Pancreas (tissue), 10 donors: Measurements from ENCODE around the gene CCND2. TPM values are rescaled to one million over a fixed set of nuclear protein-coding genes. Genes with fewer than 3 reads are reported as not detected.
"Not testable (repeated sequence)": the region's sequence is repeated elsewhere in the genome, so short reads cannot be mapped to it uniquely, and the experiment has no call there.

ENCODE experiments used
- ATAC-seq, 4 donors: fragments of 200-7000 bp; cut with Tn5 transposase; one replicate each; pipeline versions ENCODE4 v1.8.0 to v1.9.1; 2020; ENCODE audit warnings: mild to moderate bottlenecking in 4 of 4, moderate library complexity in 4 of 4
- DNase-seq, 6 donors: peaks; one replicate each; pipeline ENCODE4 v3.0.0-alpha.2; 2020
- FAIRE-seq: peaks from 2 replicates; lab custom pipeline; 2012; peaks lifted over from hg19 to GRCh38; lab: Jason Lieb, UNC
- H3K27ac ChIP-seq, 4 donors: fragments of 200-600 bp; sonication (generic); 1 replicate in 3 of 4; 2 replicates in 1 of 4; pipeline versions ENCODE4 v1.5.0 to v1.8.0; 2020
- H3K27me3 ChIP-seq, 4 donors: fragments of 200-600 bp; one replicate each; pipeline ENCODE4 v1.8.0; 2021
- H3K36me3 ChIP-seq, 3 donors: fragments of 200-600 bp; sonication (generic) in 1 of 3; one replicate each; pipeline versions ENCODE4 v1.5.0 to v1.8.0; 2020 to 2021
- H3K4me1 ChIP-seq, 3 donors: fragments of 200-600 bp; one replicate each; pipeline ENCODE4 v1.8.0; 2021
- H3K4me3 ChIP-seq, 4 donors: fragments of 200-600 bp; sonication (generic) in 2 of 4; one replicate each; pipeline versions ENCODE4 v1.5.0 to v1.8.0; 2020 to 2021
- H3K9me3 ChIP-seq, 4 donors: fragments of 200-600 bp; one replicate each; pipeline ENCODE4 v1.8.0; 2021
- WGBS, 2 donors: extraction: QIAGEN DNeasy Blood & Tissue Kit; methylation state at CpG; one replicate each; pipeline ENCODE4 v1.1.7; 2013; 5-methylcytosine and 5-hydroxymethylcytosine counted together
- intact Hi-C, 3 donors: fragments of 100-400 bp; cut with DNase I; formaldehyde crosslinking; loops; one replicate each; pipeline versions ENCODE4 v1.11.1 to v1.14.2; 2022
- polyA plus RNA-seq, 2 donors: library from polyadenylated mRNA; stranded (reverse); fragments of 200-250 nt; gene quantifications; one replicate each; pipeline ENCODE4 v1.2.3, GENCODE V29; 2013
- total RNA-seq, 6 donors: library from RNA; stranded (reverse); fragmentation: NEBNext Ultra II Directional in 4 of 6; extraction: Animal tissue kit (Norgen Biotek cat#: 25700) in 4 of 6; gene quantifications; one replicate each; pipeline versions ENCODE4 v1.2.1 to v1.2.4, GENCODE V29; 2021 to 2023
- TF ChIP-seq, protein P1 (sequence below), 4 donors: fragments of 200-600 bp; sonication (generic) in 3 of 4; IDR thresholded peaks; one replicate each; pipeline versions ENCODE4 v1.5.0 to v1.8.0; 2021; ENCODE audit warnings: antibody characterized with exemption in 4 of 4
- donor health status: healthy with polysubstance abuse.
- donor health status: DM: no; HTN: no; CAD: no; lungs with moderate emphysema.
- donor health status: DM: no; HTN: no; CAD: no.
- donor health status: control.
- donor health status: control.
- donor health status: Bipolar disorder and iron deficiency.
- donor health status: DM: yes; HTN: yes; CAD: no.
- donor health status: DM: no; HTN: no; CAD: no.
- donor health status: DM: no; HTN: no; CAD: no.
- donor health status: DM: yes; HTN: yes; CAD: no.

CCND2 gene
- total and polyA plus RNA-seq, 8 donors: 6.3 to 75.6 (median 59.7) TPM

DNA sequence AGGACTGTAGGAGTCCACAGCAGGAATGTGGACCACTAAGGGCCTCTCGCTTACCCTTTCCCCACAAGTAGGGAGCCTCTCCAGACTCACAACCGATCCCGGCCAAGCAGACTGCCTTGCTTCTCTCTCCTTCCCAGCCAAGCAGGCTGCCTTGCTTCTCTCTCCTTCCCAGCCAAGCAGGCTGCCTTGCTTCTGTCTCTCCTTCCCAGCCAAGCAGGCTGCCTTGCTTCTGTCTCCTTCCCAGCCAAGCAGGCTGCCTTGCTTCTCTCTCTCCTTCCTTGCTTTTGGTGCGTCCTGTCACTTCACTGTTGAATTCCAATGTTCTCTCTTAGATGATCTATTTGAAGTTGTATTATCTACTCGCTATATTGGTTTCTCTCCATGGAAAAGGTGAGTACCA is 32.6 kb upstream of the CCND2 start:
- Histone ChIP-seq H3K36me3 (no peaks in the 10 kb centered on the region), H3K27me3 (no peaks in the 10 kb centered on the region), H3K4me1 (no peaks in the 10 kb centered on the region), H3K4me3 (no peak overlapping the region), H3K27ac (no peak overlapping the region), H3K9me3 (no peaks in the 10 kb centered on the region)
- FAIRE-seq (no peak), DNase-seq (no peak), ATAC-seq (no peak)
- TF ChIP-seq, protein P1, sequence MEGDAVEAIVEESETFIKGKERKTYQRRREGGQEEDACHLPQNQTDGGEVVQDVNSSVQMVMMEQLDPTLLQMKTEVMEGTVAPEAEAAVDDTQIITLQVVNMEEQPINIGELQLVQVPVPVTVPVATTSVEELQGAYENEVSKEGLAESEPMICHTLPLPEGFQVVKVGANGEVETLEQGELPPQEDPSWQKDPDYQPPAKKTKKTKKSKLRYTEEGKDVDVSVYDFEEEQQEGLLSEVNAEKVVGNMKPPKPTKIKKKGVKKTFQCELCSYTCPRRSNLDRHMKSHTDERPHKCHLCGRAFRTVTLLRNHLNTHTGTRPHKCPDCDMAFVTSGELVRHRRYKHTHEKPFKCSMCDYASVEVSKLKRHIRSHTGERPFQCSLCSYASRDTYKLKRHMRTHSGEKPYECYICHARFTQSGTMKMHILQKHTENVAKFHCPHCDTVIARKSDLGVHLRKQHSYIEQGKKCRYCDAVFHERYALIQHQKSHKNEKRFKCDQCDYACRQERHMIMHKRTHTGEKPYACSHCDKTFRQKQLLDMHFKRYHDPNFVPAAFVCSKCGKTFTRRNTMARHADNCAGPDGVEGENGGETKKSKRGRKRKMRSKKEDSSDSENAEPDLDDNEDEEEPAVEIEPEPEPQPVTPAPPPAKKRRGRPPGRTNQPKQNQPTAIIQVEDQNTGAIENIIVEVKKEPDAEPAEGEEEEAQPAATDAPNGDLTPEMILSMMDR (IDR thresholded peaks at IDR 0.05): no peak
- WGBS, 2 donors: 78 to 91% methylated on average over 5 of the region's 5 CpGs
- intact Hi-C loops: no loop called here

- no peaks in the 10 kb centered on the region for H3K4me1 ChIP-seq
- H3K36me3 ChIP-seq: no peaks in the 10 kb centered on the region
- FAIRE-seq (no peak), DNase-seq (no peak), ATAC-seq (no peak)
- H3K9me3 ChIP-seq: no peaks in the 10 kb centered on the region
- H3K27me3 ChIP-seq: no peaks in the 10 kb centered on the region
- no peak overlapping the region for H3K27ac ChIP-seq
- no peak overlapping the region for H3K4me3 ChIP-seq
- intact Hi-C loops: no loop called here
- 84 to 88% methylated on average over 4 of the region's 4 CpGs for WGBS, 2 donors
- TF ChIP-seq, protein P1 (IDR thresholded peaks at IDR 0.05): no peak
Measured at GRCh38 chr12:4241592-4241991, 32.0 kb upstream of the CCND2 start.

GRCh38 chr12:4242595-4242994 is 31.0 kb upstream of the CCND2 start:
- FAIRE-seq (no peak), DNase-seq (no peak), ATAC-seq (no peak)
- no peak overlapping the region for H3K4me3 ChIP-seq
- no peaks in the 10 kb centered on the region for H3K4me1 ChIP-seq
- TF ChIP-seq, protein P1 (IDR thresholded peaks at IDR 0.05): no peak
- intact Hi-C loops: no loop called here
- no peaks in the 10 kb centered on the region for H3K36me3 ChIP-seq
- H3K27ac ChIP-seq: no peak overlapping the region
- H3K27me3 ChIP-seq: no peaks in the 10 kb centered on the region
- no peaks in the 10 kb centered on the region for H3K9me3 ChIP-seq
- 69 to 71% methylated on average over 10 of the region's 10 CpGs for WGBS, 2 donors

DNA sequence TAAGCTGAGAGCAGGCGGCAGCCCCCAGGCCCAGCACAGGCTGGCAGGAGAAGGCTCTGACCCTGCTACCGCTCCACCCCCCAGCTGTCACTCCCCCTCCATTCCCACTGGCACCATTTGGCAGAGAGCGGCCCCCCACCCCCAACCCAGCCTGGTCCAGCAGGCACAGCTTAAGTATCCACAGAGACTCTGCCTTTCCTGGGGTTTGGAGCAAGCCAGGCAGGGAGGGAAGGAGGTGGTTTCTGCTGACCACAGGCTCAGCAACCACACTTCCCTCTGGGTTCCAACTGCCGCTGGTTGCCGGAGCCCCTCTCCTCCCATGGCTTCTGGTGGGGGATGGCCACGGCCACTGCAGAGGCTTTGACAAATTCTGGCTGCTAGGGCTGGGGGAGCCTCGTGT is 30.5 kb upstream of the CCND2 start:
- TF ChIP-seq, protein P1 (IDR thresholded peaks at IDR 0.05): no peak
- intact Hi-C loops: no loop called here
- no peaks in the 10 kb centered on the region for H3K9me3 ChIP-seq
- no peak overlapping the region for H3K27ac ChIP-seq
- H3K4me1 ChIP-seq: no peaks in the 10 kb centered on the region
- no peak for FAIRE-seq
- no peaks in the 10 kb centered on the region for H3K36me3 ChIP-seq
- WGBS, 2 donors: 76 to 85% methylated on average over 7 of the region's 7 CpGs
- no peaks in the 10 kb centered on the region for H3K27me3 ChIP-seq
- no peak for DNase-seq
- ATAC-seq: no peak
- no peak overlapping the region for H3K4me3 ChIP-seq

GRCh38 chr12:4243491-4244100 is 30.0 kb upstream of the CCND2 start:
- H3K36me3 ChIP-seq, intact Hi-C loops, DNase-seq, ATAC-seq, H3K9me3 ChIP-seq, H3K27ac ChIP-seq, H3K4me3 ChIP-seq, H3K27me3 ChIP-seq, H3K4me1 ChIP-seq, FAIRE-seq: not testable (repeated sequence)
- WGBS, 2 donors: 94% methylated on average over 39 to 41 of the region's 43 CpGs
